ENCODE measurements around the gene BCL10.

BCL10 gene

GRCh38 chr1:85220756-85221201 is 55.7 kb downstream of the BCL10 start:
- DNase-seq (ENCODE audit: low spot score) = no peak

DNA sequence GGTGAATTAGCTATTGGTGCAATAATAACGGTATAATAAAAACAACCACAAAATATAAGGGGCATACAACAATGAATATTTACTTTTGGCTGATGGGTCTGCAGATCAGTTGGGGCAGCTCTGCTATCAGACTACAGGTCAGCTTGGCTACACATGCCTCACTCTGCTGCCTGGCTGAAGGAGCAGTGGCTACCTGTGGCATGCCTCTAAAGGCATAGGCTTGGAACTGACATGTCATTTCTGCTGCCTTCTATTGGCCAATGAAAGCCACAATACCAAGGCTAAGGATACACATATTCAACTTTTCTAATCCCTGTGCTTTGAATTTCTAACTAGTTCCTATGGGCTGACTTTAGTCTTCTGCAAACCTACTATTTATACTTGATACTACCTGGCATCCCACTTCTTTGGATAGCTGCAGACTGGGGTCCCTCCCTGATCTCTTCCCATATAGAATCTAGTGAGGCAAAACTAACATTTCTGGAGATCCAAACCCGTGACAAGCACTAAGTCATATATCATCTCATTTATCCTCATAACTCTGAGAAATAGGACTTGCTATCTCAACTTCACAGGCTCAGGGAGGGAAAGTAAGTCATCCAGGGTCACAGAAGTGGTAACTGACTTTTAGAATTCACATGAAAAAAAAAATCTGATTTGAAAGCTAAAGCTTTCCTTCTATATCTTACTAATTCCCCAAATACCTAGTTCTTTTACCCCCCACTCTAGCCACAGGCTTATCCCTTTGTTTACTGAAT is 56.4 kb downstream of the BCL10 start:
- no peak for DNase-seq (ENCODE audit: low spot score)

DNA sequence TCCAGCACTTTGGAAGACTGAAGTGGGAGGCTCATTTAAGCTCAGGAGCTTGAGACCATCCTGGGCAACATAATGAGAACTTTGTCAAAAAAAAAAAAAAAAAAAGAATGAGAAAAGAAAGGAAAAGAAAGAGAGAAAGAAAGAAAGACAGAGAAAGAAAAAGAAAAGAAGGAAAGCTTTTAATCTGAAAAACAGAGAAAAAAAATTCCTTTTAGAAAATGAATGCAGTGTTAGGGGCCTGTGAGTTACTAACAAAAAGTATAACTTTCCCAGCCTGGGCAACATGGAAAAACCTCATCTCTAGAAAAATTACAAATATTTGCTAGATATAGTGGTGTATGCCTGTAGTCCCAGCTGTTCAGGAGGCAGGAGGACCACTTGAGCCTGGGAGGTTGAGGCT is 59.7 kb downstream of the BCL10 start:
- DNase-seq (ENCODE audit: low spot score) = no peak
